ENCODE data around the gene ZDHHC14.

Gene ZDHHC14

GRCh38 chr6:157505912-157506491, 125.0 kb downstream of the ZDHHC14 start:
- H3K4me3 ChIP-seq (ENCODE audit: low read depth, low read length) = no peak overlapping the region
- no peak for TF ChIP-seq CTCF (IDR thresholded peaks at IDR 0.05; ENCODE audit: low read depth, low read length)

GRCh38 chr6:157510323-157511188, 129.6 kb downstream of the ZDHHC14 start:
- H3K4me3 ChIP-seq (ENCODE audit: low read depth, low read length) = no peak overlapping the region
- TF ChIP-seq CTCF (IDR thresholded peaks at IDR 0.05; ENCODE audit: low read depth, low read length) = no peak

- no peak for TF ChIP-seq CTCF (IDR thresholded peaks at IDR 0.05; ENCODE audit: low read depth, low read length)
- H3K4me3 ChIP-seq (ENCODE audit: low read depth, low read length) = no peak overlapping the region
Observed at GRCh38 chr6:157511682-157512381, 130.8 kb downstream of the ZDHHC14 start.

GRCh38 chr6:157512382-157512682, 131.3 kb downstream of the ZDHHC14 start:
- TF ChIP-seq CTCF (IDR thresholded peaks at IDR 0.05; ENCODE audit: low read depth, low read length) = no peak

GRCh38 chr6:157513004-157513603, 132.1 kb downstream of the ZDHHC14 start:
- TF ChIP-seq CTCF (IDR thresholded peaks at IDR 0.05; ENCODE audit: low read depth, low read length) = no peak

More at GRCh38 chr6:157512382-157512682, 131.3 kb downstream of the ZDHHC14 start:
- H3K4me3 ChIP-seq (ENCODE audit: low read depth, low read length) = no peak overlapping the region

GRCh38 chr6:157513619-157514485, 132.9 kb downstream of the ZDHHC14 start:
- H3K4me3 ChIP-seq (ENCODE audit: low read depth, low read length) = no peak overlapping the region
- TF ChIP-seq CTCF (IDR thresholded peaks at IDR 0.05; ENCODE audit: low read depth, low read length) = no peak

More at GRCh38 chr6:157513004-157513603, 132.1 kb downstream of the ZDHHC14 start:
- H3K4me3 ChIP-seq (ENCODE audit: low read depth, low read length) = no peak overlapping the region
